T-helper 1 cell treated with Interleukin-12 subunit alpha and Interleukin-12 subunit beta and Interleukin-4 antibody, amounts not matched to agents 30 μg/mL and 1 μg/mL, for 36 hours (primary cell): ENCODE data around the gene B3GALT5.

Source experiments
- H3K27ac Mint-ChIP-seq: one replicate; pipeline ENCODE4 v1.8.0; 2021; ENCODE audit warnings: mild to moderate bottlenecking, mixed read lengths
- H3K27me3 Mint-ChIP-seq: one replicate; pipeline ENCODE4 v1.8.0; 2021; ENCODE audit warnings: low read depth, mixed read lengths
- H3K36me3 Mint-ChIP-seq: one replicate; pipeline ENCODE4 v1.8.0; 2021; ENCODE audit warnings: low read depth, mixed read lengths
- H3K4me1 Mint-ChIP-seq: one replicate; pipeline ENCODE4 v1.8.0; 2021; ENCODE audit warnings: low read depth, mixed read lengths
- H3K4me3 Mint-ChIP-seq: one replicate; pipeline ENCODE4 v1.8.0; 2021; ENCODE audit warnings: mild to moderate bottlenecking, moderate library complexity, mixed read lengths
- H3K9me3 Mint-ChIP-seq: one replicate; pipeline ENCODE4 v1.8.0; 2021; ENCODE audit warnings: mixed read lengths

The B3GALT5 gene

GRCh38 chr21:39700318-39700717 is 87.6 kb downstream of the B3GALT5 start:
- no peaks in the 10 kb centered on the region for H3K27me3 Mint-ChIP-seq
- no peaks in the 10 kb centered on the region for H3K36me3 Mint-ChIP-seq
- H3K4me1 Mint-ChIP-seq, result no peaks in the 10 kb centered on the region
- H3K9me3 Mint-ChIP-seq, result no peaks in the 10 kb centered on the region
- no peak overlapping the region for H3K4me3 Mint-ChIP-seq
- H3K27ac Mint-ChIP-seq, result no peak overlapping the region

GRCh38 chr21:39703578-39703977 is 90.8 kb downstream of the B3GALT5 start:
- Mint-ChIP-seq H3K27ac (no peak overlapping the region), H3K4me3 (no peak overlapping the region), H3K27me3 (no peaks in the 10 kb centered on the region), H3K36me3 (no peaks in the 10 kb centered on the region), H3K4me1 (no peaks in the 10 kb centered on the region), H3K9me3 (no peaks in the 10 kb centered on the region)

GRCh38 chr21:39705849-39706248 is 93.1 kb downstream of the B3GALT5 start:
- no peaks in the 10 kb centered on the region for H3K4me1 Mint-ChIP-seq
- no peaks in the 10 kb centered on the region for H3K36me3 Mint-ChIP-seq
- no peaks in the 10 kb centered on the region for H3K27me3 Mint-ChIP-seq
- H3K9me3 Mint-ChIP-seq, result no peaks in the 10 kb centered on the region
- no peak overlapping the region for H3K4me3 Mint-ChIP-seq
- H3K27ac Mint-ChIP-seq, result no peak overlapping the region

DNA sequence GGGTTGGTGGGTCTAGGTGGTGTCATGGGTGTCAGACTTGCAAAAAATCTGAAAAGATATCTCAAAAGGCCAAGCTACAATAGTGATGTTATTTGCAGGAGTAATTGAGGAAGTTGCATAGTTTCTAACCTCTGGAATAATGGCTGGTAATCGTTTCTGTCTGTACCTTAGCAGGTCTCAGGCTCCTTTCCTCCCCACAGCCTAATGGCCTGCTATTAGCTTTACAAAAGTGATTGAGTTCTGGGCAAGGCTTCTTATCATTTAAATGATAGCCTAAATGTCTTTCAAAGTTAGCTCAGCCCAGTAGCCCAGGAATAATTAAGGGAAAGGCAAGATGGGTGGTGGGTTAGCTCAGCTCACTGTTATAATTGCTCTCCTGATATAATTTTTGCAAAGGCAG is 94.6 kb downstream of the B3GALT5 start:
- H3K27ac Mint-ChIP-seq, result no peak overlapping the region
- no peaks in the 10 kb centered on the region for H3K4me1 Mint-ChIP-seq
- no peaks in the 10 kb centered on the region for H3K36me3 Mint-ChIP-seq
- no peak overlapping the region for H3K4me3 Mint-ChIP-seq
- no peaks in the 10 kb centered on the region for H3K9me3 Mint-ChIP-seq
- no peaks in the 10 kb centered on the region for H3K27me3 Mint-ChIP-seq

GRCh38 chr21:39710866-39711265 is 98.1 kb downstream of the B3GALT5 start:
- H3K27ac Mint-ChIP-seq, result no peak overlapping the region
- H3K9me3 Mint-ChIP-seq, result no peaks in the 10 kb centered on the region
- no peaks in the 10 kb centered on the region for H3K27me3 Mint-ChIP-seq
- H3K4me3 Mint-ChIP-seq, result no peak overlapping the region
- no peaks in the 10 kb centered on the region for H3K36me3 Mint-ChIP-seq
- H3K4me1 Mint-ChIP-seq, result no peaks in the 10 kb centered on the region

DNA sequence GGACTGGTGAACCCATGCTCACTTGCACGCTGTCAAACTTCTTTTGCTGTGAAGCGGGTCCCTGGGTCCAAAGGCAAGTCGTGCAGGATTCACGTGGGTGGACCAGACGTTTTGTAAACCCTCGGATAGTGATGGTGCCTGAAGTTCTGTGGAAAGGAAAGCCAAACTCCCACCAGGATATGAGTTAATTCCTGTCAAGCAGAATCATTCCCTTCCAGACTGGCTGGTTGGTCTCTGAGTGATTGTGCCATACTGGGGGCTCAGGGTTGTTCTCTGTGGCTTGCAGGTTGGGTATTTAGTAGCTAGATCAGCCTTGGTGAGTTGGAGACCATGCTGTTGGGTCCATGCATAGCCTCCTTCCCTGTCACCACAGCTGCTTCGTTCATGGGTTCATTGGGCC is 99.5 kb downstream of the B3GALT5 start:
- H3K27ac Mint-ChIP-seq, result no peak overlapping the region
- H3K27me3 Mint-ChIP-seq, result no peaks in the 10 kb centered on the region
- H3K4me1 Mint-ChIP-seq, result no peaks in the 10 kb centered on the region
- H3K9me3 Mint-ChIP-seq, result no peaks in the 10 kb centered on the region
- no peak overlapping the region for H3K4me3 Mint-ChIP-seq
- H3K36me3 Mint-ChIP-seq, result no peaks in the 10 kb centered on the region

DNA sequence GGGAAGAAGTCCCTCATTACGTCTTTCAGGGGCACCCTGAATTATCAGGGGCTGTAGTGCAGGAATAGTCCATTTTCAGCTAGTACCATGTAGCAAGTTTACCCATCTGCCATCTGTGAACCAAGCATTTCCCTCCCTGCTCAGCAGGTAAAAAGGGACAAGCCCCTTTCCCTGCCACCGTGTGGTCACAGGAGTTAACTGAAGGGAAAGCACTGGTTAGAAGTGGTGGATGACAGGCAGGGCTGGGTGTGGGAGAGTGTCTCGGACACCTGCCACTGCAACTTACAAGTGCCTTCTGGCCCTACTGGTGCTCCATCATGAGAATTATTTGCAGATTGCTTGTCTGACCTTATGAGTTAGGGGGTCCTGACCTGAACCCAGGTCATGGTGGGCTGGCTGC is 100.2 kb downstream of the B3GALT5 start:
- Mint-ChIP-seq H3K4me3 (no peak overlapping the region), H3K4me1 (no peaks in the 10 kb centered on the region), H3K27me3 (no peaks in the 10 kb centered on the region), H3K36me3 (no peaks in the 10 kb centered on the region), H3K27ac (no peak overlapping the region), H3K9me3 (no peaks in the 10 kb centered on the region)

DNA sequence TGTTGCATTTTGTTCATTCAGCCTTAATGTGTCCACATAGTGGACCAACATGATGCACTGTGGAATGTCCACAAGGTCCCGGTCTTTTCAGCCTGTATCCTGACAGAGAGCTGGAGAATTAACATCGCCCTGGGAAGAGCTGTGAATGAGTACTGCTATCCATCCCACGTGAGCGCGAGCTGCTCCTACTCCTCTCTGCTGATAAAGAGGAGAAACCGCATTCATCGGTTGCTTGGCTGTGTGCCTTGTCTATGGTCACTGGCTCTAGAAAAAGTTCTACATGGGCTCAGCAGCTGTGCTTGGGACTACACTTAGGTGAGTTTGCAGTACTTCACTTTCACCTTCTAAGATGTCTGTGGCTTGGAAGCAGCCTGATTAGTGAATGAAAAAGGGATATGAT is 101.2 kb downstream of the B3GALT5 start:
- H3K4me1 Mint-ChIP-seq, result no peaks in the 10 kb centered on the region
- no peak overlapping the region for H3K4me3 Mint-ChIP-seq
- H3K27ac Mint-ChIP-seq, result no peak overlapping the region
- H3K27me3 Mint-ChIP-seq, result no peaks in the 10 kb centered on the region
- H3K36me3 Mint-ChIP-seq, result no peaks in the 10 kb centered on the region
- no peaks in the 10 kb centered on the region for H3K9me3 Mint-ChIP-seq

- Mint-ChIP-seq H3K4me3 (no peak overlapping the region), H3K27me3 (no peaks in the 10 kb centered on the region), H3K27ac (no peak overlapping the region), H3K36me3 (no peaks in the 10 kb centered on the region), H3K9me3 (no peaks in the 10 kb centered on the region), H3K4me1 (no peaks in the 10 kb centered on the region)
These were observed 101.6 kb downstream of the B3GALT5 start for GRCh38 chr21:39714331-39714730.

GRCh38 chr21:39715804-39716397 is 103.2 kb downstream of the B3GALT5 start:
- no peaks in the 10 kb centered on the region for H3K27me3 Mint-ChIP-seq
- H3K27ac Mint-ChIP-seq, result no peak overlapping the region
- H3K36me3 Mint-ChIP-seq, result no peaks in the 10 kb centered on the region
- no peaks in the 10 kb centered on the region for H3K4me1 Mint-ChIP-seq
- no peaks in the 10 kb centered on the region for H3K9me3 Mint-ChIP-seq
- H3K4me3 Mint-ChIP-seq, result no peak overlapping the region

DNA sequence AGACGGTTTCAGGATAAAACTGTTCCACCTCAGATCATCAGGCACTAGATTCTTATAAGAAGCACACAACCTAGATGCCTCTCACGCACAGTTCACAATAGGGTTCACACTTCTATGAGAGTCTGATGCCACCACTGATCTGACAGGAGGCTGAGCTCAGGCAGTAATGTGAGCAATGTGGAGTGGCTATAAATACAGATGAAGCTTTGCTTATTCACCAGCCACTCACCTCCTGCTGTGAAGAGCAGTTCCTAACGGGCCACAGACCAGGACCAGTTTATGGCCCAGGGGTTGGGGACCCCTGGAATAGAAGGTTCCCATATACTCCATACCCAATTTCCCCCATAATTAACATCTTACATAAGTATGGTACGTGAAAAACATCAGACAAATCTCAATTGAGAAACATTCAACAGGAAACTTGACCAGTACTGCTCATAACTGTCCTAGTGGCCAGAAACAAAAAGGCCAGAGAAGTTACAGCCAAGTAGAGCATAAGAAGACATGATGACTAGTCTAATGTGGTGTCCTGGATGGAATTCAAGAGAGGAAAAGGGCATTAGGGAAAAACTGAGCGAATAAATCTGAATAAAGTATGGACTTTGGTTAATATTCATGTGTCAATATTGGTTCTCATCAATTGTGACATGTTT is 107.5 kb downstream of the B3GALT5 start:
- Mint-ChIP-seq H3K36me3 (no peaks in the 10 kb centered on the region), H3K9me3 (no peaks in the 10 kb centered on the region), H3K27ac (no peak overlapping the region), H3K4me3 (no peak overlapping the region), H3K4me1 (no peaks in the 10 kb centered on the region), H3K27me3 (no peaks in the 10 kb centered on the region)

DNA sequence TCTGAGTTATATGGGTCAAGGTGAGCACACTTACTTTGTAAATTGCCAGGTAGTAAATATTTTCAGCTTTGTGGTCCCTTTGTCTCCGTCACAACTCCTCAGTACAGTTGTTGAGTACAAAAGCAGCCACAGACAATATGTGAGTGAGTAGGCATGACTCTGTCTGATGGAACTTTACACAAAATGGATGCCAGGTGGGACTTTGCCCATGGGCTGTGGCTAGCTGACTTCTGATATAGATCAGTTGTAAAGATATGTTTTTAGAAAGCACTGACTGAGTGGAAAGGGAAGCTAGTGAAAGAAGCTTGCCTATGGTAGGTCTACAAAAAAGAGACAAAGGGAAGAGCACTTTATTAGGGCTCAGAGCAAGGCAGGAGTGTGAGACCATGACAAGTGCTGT is 109.1 kb downstream of the B3GALT5 start:
- Mint-ChIP-seq H3K27ac (no peak overlapping the region), H3K4me3 (no peak overlapping the region), H3K4me1 (no peaks in the 10 kb centered on the region), H3K27me3 (no peaks in the 10 kb centered on the region), H3K36me3 (no peaks in the 10 kb centered on the region), H3K9me3 (no peaks in the 10 kb centered on the region)
